ENCODE data around the gene SMARCAL1. TPM values are rescaled to one million over a fixed set of nuclear protein-coding genes. Genes with fewer than 3 reads are reported as not detected.

The SMARCAL1 gene
- total and polyA plus RNA-seq, 2 donors (not counting 1 experiment from before 2014, with no cell fraction given) = 20.2 to 46.7 TPM

GRCh38 chr2:216429428-216429827 lies 17.1 kb downstream of the SMARCAL1 start:
- H3K4me1 Mint-ChIP-seq = no peaks in the 10 kb centered on the region
- DNase-seq = no peak
- WGBS (ENCODE audit: insufficient coverage) = no CpG with 5 or more reads among the region's 5 CpGs
- no peak overlapping the region for H3K27ac Mint-ChIP-seq
- no peak overlapping the region for H3K4me3 Mint-ChIP-seq
- Histone ChIP-seq H3K4me1 (ENCODE audit: control insufficient read depth in 2 of 2, insufficient read depth in 2 of 2, low read length in 2 of 2) (no peaks in the 10 kb centered on the region), H3K9me3 (ENCODE audit: control extremely low read depth in 1 of 3, control insufficient read depth in 2 of 3, insufficient read depth in 1 of 3, low read length in 2 of 3) (peaks cover 0 to 13% (median 4%) of the 10 kb centered on the region in 3 donors), H3K27me3 (replicated peaks in 1 of 4; ENCODE audit: control extremely low read depth in 1 of 4, control insufficient read depth in 3 of 4, insufficient read depth in 4 of 4, low read length in 3 of 4) (no peaks in the 10 kb centered on the region), H3K4me3 (ENCODE audit: control extremely low read depth in 1 of 5, extremely low read depth in 1 of 5, insufficient read depth in 1 of 5, low read depth in 2 of 5, low read length in 4 of 5) (no peak overlapping the region), H2AFZ (ENCODE audit: insufficient read depth, low read depth, low read length, poor library complexity, severe bottlenecking) (no peak overlapping the region), H3K4me2 (replicated peaks; ENCODE audit: low read depth, low read length, poor library complexity, severe bottlenecking) (no peak overlapping the region), H3K27ac (ENCODE audit: low read length in 2 of 2) (no peak overlapping the region), H3K36me3 (replicated peaks in 1 of 2; ENCODE audit: control extremely low read depth in 1 of 2, control insufficient read depth in 1 of 2, extremely low read depth in 1 of 2, insufficient read depth in 2 of 2, low read length in 1 of 2) (peaks cover 5 to 88% of the 10 kb centered on the region in 2 experiments), H4K20me1 (ENCODE audit: control insufficient read depth, insufficient read depth, low read length, poor library complexity, severe bottlenecking) (no peaks in the 10 kb centered on the region), H3K79me2 (ENCODE audit: control insufficient read depth, insufficient read depth, low read length) (no peaks in the 10 kb centered on the region), H3K9ac (ENCODE audit: low read length) (no peak overlapping the region)
- intact Hi-C loops (cut with micrococcal nuclease) = no loop called here
- ChIA-PET POLR2A (no interaction called here), CTCF (no interaction called here)
- ATAC-seq (ENCODE audit: low read depth) = no peak
- no peaks in the 10 kb centered on the region for H3K27me3 Mint-ChIP-seq
- TF ChIP-seq CTCF (IDR thresholded peaks at IDR 0.05) = no peak
- TF ChIP-seq EZH2 (IDR thresholded peaks at IDR 0.05; ENCODE audit: borderline replicate concordance, insufficient read depth, low read depth, low read length, poor library complexity, severe bottlenecking) = no peak
- H3K9me3 Mint-ChIP-seq (ENCODE audit: insufficient read depth) = peaks cover 3% of the 10 kb centered on the region

- no peak overlapping the region for H3K9ac ChIP-seq (ENCODE audit: low read length)
- no peaks in the 10 kb centered on the region for H3K4me1 Mint-ChIP-seq
- ATAC-seq (ENCODE audit: low read depth) = no peak
- H2AFZ ChIP-seq (ENCODE audit: insufficient read depth, low read depth, low read length, poor library complexity, severe bottlenecking) = no peak overlapping the region
- H3K27me3 Mint-ChIP-seq = no peaks in the 10 kb centered on the region
- H3K79me2 ChIP-seq (ENCODE audit: control insufficient read depth, insufficient read depth, low read length) = no peaks in the 10 kb centered on the region
- no peak for DNase-seq
- H3K36me3 ChIP-seq (replicated peaks in 1 of 2; ENCODE audit: control extremely low read depth in 1 of 2, control insufficient read depth in 1 of 2, extremely low read depth in 1 of 2, insufficient read depth in 2 of 2, low read length in 1 of 2) = peaks cover 8 to 85% of the 10 kb centered on the region in 2 experiments
- H3K9me3 Mint-ChIP-seq (ENCODE audit: insufficient read depth) = no peaks in the 10 kb centered on the region
- H3K4me3 Mint-ChIP-seq = no peak overlapping the region
- no peak overlapping the region for H3K4me2 ChIP-seq (replicated peaks; ENCODE audit: low read depth, low read length, poor library complexity, severe bottlenecking)
- no peaks in the 10 kb centered on the region for H3K27me3 ChIP-seq (replicated peaks in 1 of 4; ENCODE audit: control extremely low read depth in 1 of 4, control insufficient read depth in 3 of 4, insufficient read depth in 4 of 4, low read length in 3 of 4)
- WGBS (ENCODE audit: insufficient coverage) = 93% methylated on average over 8 of the region's 13 CpGs
- H4K20me1 ChIP-seq (ENCODE audit: control insufficient read depth, insufficient read depth, low read length, poor library complexity, severe bottlenecking) = no peaks in the 10 kb centered on the region
- H3K27ac Mint-ChIP-seq = no peak overlapping the region
- H3K27ac ChIP-seq (ENCODE audit: low read length in 2 of 2) = no peak overlapping the region
- intact Hi-C loops (cut with micrococcal nuclease) = no loop called here
- ChIA-PET CTCF (interaction anchor here (0.6 kb wide), 1 partner anchor 45 kb away, joined by 3 read pairs; no protein-coding TSS in a partner anchor), POLR2A (no interaction called here)
- no peaks in the 10 kb centered on the region for H3K4me1 ChIP-seq (ENCODE audit: control insufficient read depth in 2 of 2, insufficient read depth in 2 of 2, low read length in 2 of 2)
- peaks cover 0 to under 1% (median 0%) of the 10 kb centered on the region in 3 donors for H3K9me3 ChIP-seq (ENCODE audit: control extremely low read depth in 1 of 3, control insufficient read depth in 2 of 3, insufficient read depth in 1 of 3, low read length in 2 of 3)
- no peak for TF ChIP-seq EZH2 (IDR thresholded peaks at IDR 0.05; ENCODE audit: borderline replicate concordance, insufficient read depth, low read depth, low read length, poor library complexity, severe bottlenecking)
- TF ChIP-seq CTCF (IDR thresholded peaks at IDR 0.05) = no peak
- H3K4me3 ChIP-seq (ENCODE audit: control extremely low read depth in 1 of 5, extremely low read depth in 1 of 5, insufficient read depth in 1 of 5, low read depth in 2 of 5, low read length in 4 of 5) = no peak overlapping the region
Measured at GRCh38 chr2:216430811-216431530, 18.7 kb downstream of the SMARCAL1 start.

Data from B cell (primary cell).